A673 (cell line): ENCODE results near the gene MYO19.

Source experiments
- CTCF ChIP-seq: fragments of 300-800, 200-600 bp; sonication (generic); conservative IDR thresholded peaks from 2 replicates; pipeline ENCODE4 v1.5.1; 2017; ENCODE audit warnings: low read depth, mild to moderate bottlenecking, antibody characterized with exemption, low read length, moderate library complexity, mixed read lengths
- EZH2 ChIP-seq: fragments of 200-600 bp; sonication (generic); IDR thresholded peaks from 2 replicates; pipeline ENCODE4 v1.6.1; 2017; ENCODE audit warnings: borderline replicate concordance, low read depth, mild to moderate bottlenecking, mixed read lengths, antibody characterized with exemption, low read length; ENCODE audit not compliant: poor library complexity, severe bottlenecking

GRCh38 chr17:36510636-36511035 is 24.0 kb downstream of the MYO19 start:
- no peak for TF ChIP-seq CTCF
- TF ChIP-seq EZH2 = no peak
